HG03521 (cell line): ENCODE results near the gene BORCS6.

Source experiments
- ATAC-seq: cut with Tn5 transposase; IDR thresholded peaks from one replicate; pipeline ENCODE4 v1.9.1; 2021; ENCODE audit warnings: mild to moderate bottlenecking, moderate library complexity; ENCODE audit not compliant: unreplicated experiment

BORCS6 gene

GRCh38 chr17:8143581-8144400, 46.2 kb downstream of the BORCS6 start:
- no peak for ATAC-seq

- no peak for ATAC-seq
Observed at GRCh38 chr17:8142887-8143580, 46.9 kb downstream of the BORCS6 start.

- no peak for ATAC-seq
Observed at GRCh38 chr17:8142158-8142886, 47.7 kb downstream of the BORCS6 start.

GRCh38 chr17:8141741-8142140, 48.2 kb downstream of the BORCS6 start:
- no peak for ATAC-seq

GRCh38 chr17:8141045-8141444, 48.9 kb downstream of the BORCS6 start:
- no peak for ATAC-seq

GRCh38 chr17:8140065-8141029, 49.6 kb downstream of the BORCS6 start:
- no peak for ATAC-seq

- ATAC-seq, result peak; percentile 87
Observed at GRCh38 chr17:8138672-8139371, 51.2 kb downstream of the BORCS6 start.

GRCh38 chr17:8138374-8138671, 51.7 kb downstream of the BORCS6 start:
- ATAC-seq, result no peak
